Peyer's patch (tissue), 4 donors: ENCODE data around the gene PHACTR3.
"Not testable (repeated sequence)": the region's sequence is repeated elsewhere in the genome, so short reads cannot be mapped to it uniquely, and the experiment has no call there.

Source experiments
- CTCF ChIP-seq, 6 experiments: fragments of 450-650 bp in 4 of 6; fragments of 200-600 bp in 2 of 6; sonication (generic) in 1 of 6; IDR thresholded peaks; one replicate each; pipeline ENCODE4 v1.5.1; 2017 to 2019; ENCODE audit warnings: antibody characterized with exemption in 6 of 6, mild to moderate bottlenecking in 3 of 6, moderate library complexity in 1 of 6
- POLR2A ChIP-seq, 2 donors: fragments of 450-650 bp; IDR thresholded peaks; one replicate each; pipeline ENCODE4 v1.5.1; 2017; ENCODE audit warnings: antibody characterized with exemption in 2 of 2, mild to moderate bottlenecking in 2 of 2, moderate library complexity in 2 of 2

GRCh38 chr20:59618585-59618984, 14.2 kb downstream of the PHACTR3 start:
- TF ChIP-seq POLR2A, CTCF (IDR thresholded peaks at IDR 0.05): not testable (repeated sequence)
